Ovary (tissue), 3 donors: ENCODE results near the gene TRIM44.

Experiments used
- CTCF ChIP-seq, 3 donors: fragments of 450-650 bp in 2 of 3; fragments of 200-600 bp in 1 of 3; IDR thresholded peaks; one replicate each; pipeline versions ENCODE4 v1.5.1 to v1.8.0; 2016 to 2022; ENCODE audit warnings: antibody characterized with exemption in 3 of 3, mild to moderate bottlenecking in 1 of 3
- POLR2A ChIP-seq: fragments of 450-650 bp; IDR thresholded peaks from one replicate; pipeline ENCODE4 v1.6.1; 2017; ENCODE audit warnings: antibody characterized with exemption, mild to moderate bottlenecking, moderate library complexity
- donor health status: DM: no; HTN: no; CAD: no.

DNA sequence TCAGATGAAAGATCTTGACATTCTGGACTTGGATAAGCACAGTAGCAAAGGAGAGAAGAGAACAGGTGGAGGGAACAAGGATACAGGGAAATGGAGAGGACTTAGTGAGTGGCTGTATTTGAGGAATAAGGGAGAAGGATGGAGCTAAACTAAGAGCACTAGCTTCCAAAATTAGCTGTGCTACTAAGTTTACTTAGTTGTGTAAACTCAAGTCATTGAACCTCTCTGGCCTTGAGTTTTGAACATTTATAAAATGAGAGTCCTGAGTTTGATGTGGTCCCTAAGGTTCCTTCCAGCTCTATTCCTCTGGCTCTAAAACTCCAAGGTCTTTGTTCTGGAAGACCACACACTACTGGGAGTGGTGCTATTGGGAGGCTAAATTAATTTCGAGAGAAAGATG is 100.7 kb downstream of the TRIM44 start:
- TF ChIP-seq CTCF (IDR thresholded peaks at IDR 0.05) (no peak), POLR2A (no peak)
